Aorta (tissue), 5 donors: ENCODE data around the gene ACSF3. TPM values are rescaled to one million over a fixed set of nuclear protein-coding genes. Genes with fewer than 3 reads are reported as not detected.
A peak's percentile ranks its signal among the peaks of the same experiment; 100 is the strongest.

ENCODE experiments used
- ATAC-seq: fragments of 200-7000 bp; cut with Tn5 transposase; one replicate; pipeline ENCODE4 v1.9.1; 2022; ENCODE audit warnings: moderate library complexity; ENCODE audit not compliant: low FRiP score
- DNase-seq, 2 donors: peaks; one replicate each; pipeline ENCODE4 v3.0.0-alpha.2; 2020
- H3K27ac ChIP-seq, 2 donors: one replicate each; pipeline ENCODE4 v1.5.1; 2013; ENCODE audit warnings: low read length in 2 of 2, mild to moderate bottlenecking in 2 of 2, moderate library complexity in 2 of 2, control low read depth in 1 of 2, inconsistent platforms in 1 of 2, low read depth in 1 of 2
- H3K27me3 ChIP-seq, 2 donors: one replicate each; pipeline ENCODE4 v1.6.1; 2013; ENCODE audit warnings: control low read depth in 1 of 2, low read length in 1 of 2, mild to moderate bottlenecking in 1 of 2, moderate library complexity in 1 of 2; ENCODE audit not compliant: insufficient read depth in 2 of 2, control insufficient read depth in 1 of 2
- H3K36me3 ChIP-seq, 2 donors: one replicate each; pipeline ENCODE4 v1.6.1; 2013; ENCODE audit warnings: control low read depth in 1 of 2, low read length in 1 of 2, mild to moderate bottlenecking in 1 of 2; ENCODE audit not compliant: insufficient read depth in 2 of 2, control insufficient read depth in 1 of 2
- H3K4me1 ChIP-seq, 2 donors: one replicate each; pipeline ENCODE4 v1.6.1; 2013; ENCODE audit warnings: low read length in 2 of 2, control low read depth in 1 of 2, mild to moderate bottlenecking in 1 of 2, moderate library complexity in 1 of 2; ENCODE audit not compliant: insufficient read depth in 2 of 2, control insufficient read depth in 1 of 2
- H3K4me3 ChIP-seq, 2 donors: one replicate each; pipeline ENCODE4 v1.5.1; 2013; ENCODE audit warnings: low read length in 2 of 2, control low read depth in 1 of 2, mild to moderate bottlenecking in 1 of 2
- H3K9me3 ChIP-seq: one replicate; pipeline ENCODE4 v1.6.1; 2013; ENCODE audit warnings: mild to moderate bottlenecking, low read length; ENCODE audit not compliant: control insufficient read depth
- WGBS, 2 donors: extraction: QIAGEN DNeasy Blood & Tissue Kit; methylation state at CpG; one replicate each; pipeline ENCODE4 v1.1.7; 2013; 5-methylcytosine and 5-hydroxymethylcytosine counted together
- intact Hi-C, 2 donors: fragments of 100-400 bp; cut with DNase I; formaldehyde crosslinking; loops; one replicate each; pipeline versions ENCODE4 v1.14.2 to v1.15.0; 2022
- polyA plus RNA-seq, 2 donors: library from polyadenylated mRNA; stranded (reverse); fragments of 200-250 nt; gene quantifications; one replicate each; pipeline ENCODE4 v1.2.3, GENCODE V29; 2013
- total RNA-seq, 2 donors: library from RNA; stranded (reverse); fragmentation: NEBNext Ultra II Directional; extraction: Animal tissue kit (Norgen Biotek cat#: 25700); gene quantifications; one replicate each; pipeline ENCODE4 v1.2.1, GENCODE V29; 2021
- donor health status: healthy with polysubstance abuse.
- donor health status: Bipolar disorder and iron deficiency.
- donor health status: DM: no; HTN: no; CAD: no.
- donor health status: DM: no; HTN: no; CAD: no.
- donor health status: DM: yes; HTN: yes; CAD: no.

Gene ACSF3
- total and polyA plus RNA-seq, 4 donors: 19.3 to 48.4 (median 26.6) TPM

- ATAC-seq: no peak
- peaks cover 0 to 2% of the 10 kb centered on the region in 2 donors for H3K36me3 ChIP-seq
- H3K9me3 ChIP-seq: no peaks in the 10 kb centered on the region
- no peak for DNase-seq
- 98 to 99% methylated on average over 9 of the region's 9 CpGs for WGBS, 2 donors
- intact Hi-C loops: no loop called here
- no peak overlapping the region for H3K4me3 ChIP-seq
- no peak overlapping the region for H3K27ac ChIP-seq
- no peaks in the 10 kb centered on the region for H3K27me3 ChIP-seq
- H3K4me1 ChIP-seq: no peaks in the 10 kb centered on the region
Measured at GRCh38 chr16:89149386-89149785, 55.7 kb downstream of the ACSF3 start.

GRCh38 chr16:89150090-89150835 lies 56.6 kb downstream of the ACSF3 start:
- intact Hi-C loops: no loop called here
- Histone ChIP-seq H3K9me3 (no peaks in the 10 kb centered on the region), H3K4me3 (no peak overlapping the region), H3K27ac (no peak overlapping the region), H3K4me1 (no peaks in the 10 kb centered on the region), H3K27me3 (no peaks in the 10 kb centered on the region), H3K36me3 (peaks cover 0 to 2% of the 10 kb centered on the region in 2 donors)
- ATAC-seq (no peak), DNase-seq (peak in 1 of 2 donors; percentile 32)
- WGBS, 2 donors: 95 to 96% methylated on average over 17 to 18 of the region's 18 CpGs

- intact Hi-C loops: no loop called here
- no peaks in the 10 kb centered on the region for H3K9me3 ChIP-seq
- H3K36me3 ChIP-seq: peaks cover 0 to 2% of the 10 kb centered on the region in 2 donors
- H3K27ac ChIP-seq: no peak overlapping the region
- no peaks in the 10 kb centered on the region for H3K27me3 ChIP-seq
- H3K4me3 ChIP-seq: no peak overlapping the region
- 95 to 96% methylated on average over 8 of the region's 8 CpGs for WGBS, 2 donors
- H3K4me1 ChIP-seq: no peaks in the 10 kb centered on the region
- ATAC-seq (no peak), DNase-seq (no peak)
Measured at GRCh38 chr16:89150981-89151380, 57.3 kb downstream of the ACSF3 start.

- H3K27ac ChIP-seq: no peak overlapping the region
- DNase-seq: peak in 1 of 2 donors; percentile 28
- no peaks in the 10 kb centered on the region for H3K27me3 ChIP-seq
- WGBS, 2 donors: 90 to 92% methylated on average over 37 to 41 of the region's 41 CpGs
- H3K4me3 ChIP-seq: no peak overlapping the region
- H3K9me3 ChIP-seq: no peaks in the 10 kb centered on the region
- no peaks in the 10 kb centered on the region for H3K36me3 ChIP-seq
- ATAC-seq: no peak
- intact Hi-C loops: no loop called here
- H3K4me1 ChIP-seq: no peaks in the 10 kb centered on the region
Measured at GRCh38 chr16:89152831-89153700, 59.4 kb downstream of the ACSF3 start.

GRCh38 chr16:89153848-89154271 lies 60.2 kb downstream of the ACSF3 start:
- H3K36me3 ChIP-seq: no peaks in the 10 kb centered on the region
- ATAC-seq: no peak
- intact Hi-C loops: no loop called here
- H3K27ac ChIP-seq: no peak overlapping the region
- DNase-seq: no peak
- no peaks in the 10 kb centered on the region for H3K9me3 ChIP-seq
- H3K27me3 ChIP-seq: no peaks in the 10 kb centered on the region
- WGBS, 2 donors: 94 to 95% methylated on average over 19 of the region's 19 CpGs
- no peaks in the 10 kb centered on the region for H3K4me1 ChIP-seq
- no peak overlapping the region for H3K4me3 ChIP-seq

- Histone ChIP-seq H3K27ac (no peak overlapping the region), H3K27me3 (no peaks in the 10 kb centered on the region), H3K4me1 (no peaks in the 10 kb centered on the region), H3K36me3 (no peaks in the 10 kb centered on the region), H3K4me3 (no peak overlapping the region), H3K9me3 (no peaks in the 10 kb centered on the region)
- no peak for DNase-seq
- 53 to 55% methylated on average over 24 of the region's 24 CpGs for WGBS, 2 donors
- ATAC-seq: peak; percentile 31
- intact Hi-C loops: no loop called here
Measured at GRCh38 chr16:89154390-89155183, 60.9 kb downstream of the ACSF3 start.

- DNase-seq: no peak
- Histone ChIP-seq H3K4me3 (no peak overlapping the region), H3K36me3 (no peaks in the 10 kb centered on the region), H3K9me3 (no peaks in the 10 kb centered on the region), H3K4me1 (no peaks in the 10 kb centered on the region), H3K27me3 (no peaks in the 10 kb centered on the region), H3K27ac (no peak overlapping the region)
- intact Hi-C loops: no loop called here
- ATAC-seq: peak; percentile 57
- 10 to 12% methylated on average over 19 of the region's 19 CpGs for WGBS, 2 donors
Measured at GRCh38 chr16:89155184-89155679, 61.6 kb downstream of the ACSF3 start.
